ENCODE data around the gene INSIG2.

The INSIG2 gene

DNA sequence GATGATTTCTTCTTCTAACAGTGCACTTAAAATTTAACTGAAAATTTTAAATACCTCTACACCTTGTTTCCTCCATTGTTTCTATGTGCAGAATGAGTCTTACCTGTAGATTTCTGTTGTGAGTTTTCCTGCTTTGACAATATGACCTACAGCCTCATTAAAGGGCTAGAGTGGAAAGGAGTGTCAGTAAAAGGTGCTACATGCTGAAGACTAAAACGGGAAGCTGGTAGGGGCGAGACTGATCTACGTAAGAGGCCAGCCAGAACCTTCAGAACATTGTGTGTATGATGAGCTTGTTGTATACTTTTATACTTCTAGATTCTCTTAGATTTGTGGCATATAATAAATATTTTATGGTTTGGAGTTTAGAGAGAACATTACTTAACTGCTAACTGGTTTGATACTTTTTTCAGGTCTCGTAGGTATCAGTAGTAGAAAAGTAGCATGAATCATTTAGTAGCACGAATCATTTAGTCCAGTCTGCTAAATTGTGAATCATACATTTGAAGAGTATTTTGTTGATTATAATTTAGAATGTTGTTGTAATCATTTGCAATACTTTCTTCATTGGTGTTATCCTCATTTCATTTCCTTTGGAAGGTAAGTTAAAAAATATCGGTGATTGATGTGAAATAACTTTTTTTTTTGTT lies 14.3 kb downstream of the INSIG2 start:
- no peak for DNase-seq

DNA sequence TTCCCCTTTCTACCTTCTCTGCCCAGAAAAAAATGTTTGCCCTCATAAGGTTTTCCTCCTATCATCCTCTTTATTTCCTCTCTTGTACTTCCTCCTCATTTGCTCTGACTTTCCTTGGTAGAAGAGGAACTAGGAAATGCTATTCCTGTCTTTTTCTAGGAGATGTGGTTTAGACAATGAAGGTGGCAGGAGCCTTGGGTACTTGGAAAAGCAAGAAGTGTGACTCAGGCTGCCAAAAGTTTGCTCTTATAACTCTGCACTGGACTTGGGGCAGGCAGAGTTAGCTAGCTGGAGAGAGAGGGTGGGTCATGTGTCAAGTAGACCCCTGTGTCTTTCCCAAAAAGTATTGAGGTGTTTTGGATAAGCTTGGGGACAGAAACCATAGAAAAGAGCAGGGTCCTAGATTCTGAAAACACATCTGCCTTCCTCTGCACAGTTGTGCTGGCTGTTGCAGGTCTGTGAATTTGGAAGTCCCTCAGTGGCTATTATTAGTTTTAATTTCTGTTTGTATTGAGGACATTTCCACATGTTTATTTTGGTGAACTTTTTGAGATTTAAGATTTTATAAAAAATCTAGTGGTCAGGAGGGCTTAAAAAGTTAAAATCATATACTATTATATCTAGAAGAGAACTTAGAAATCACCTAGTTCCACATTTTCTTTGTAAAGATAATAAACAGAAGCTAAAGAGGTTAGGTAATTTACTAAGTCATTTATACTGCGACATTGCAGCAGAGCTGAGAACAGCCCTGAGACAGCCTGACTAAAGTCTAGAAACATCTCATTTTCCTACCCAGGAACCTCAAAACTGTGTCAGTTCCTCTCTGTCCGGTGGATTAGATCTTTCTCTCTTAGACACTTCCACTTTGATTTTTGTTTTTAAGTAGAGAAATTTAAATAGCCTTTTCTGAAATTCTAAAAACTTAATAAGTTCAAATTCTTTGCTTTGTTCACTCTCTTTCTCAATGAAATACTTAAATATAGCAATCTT lies 16.0 kb downstream of the INSIG2 start:
- no peak for DNase-seq

DNA sequence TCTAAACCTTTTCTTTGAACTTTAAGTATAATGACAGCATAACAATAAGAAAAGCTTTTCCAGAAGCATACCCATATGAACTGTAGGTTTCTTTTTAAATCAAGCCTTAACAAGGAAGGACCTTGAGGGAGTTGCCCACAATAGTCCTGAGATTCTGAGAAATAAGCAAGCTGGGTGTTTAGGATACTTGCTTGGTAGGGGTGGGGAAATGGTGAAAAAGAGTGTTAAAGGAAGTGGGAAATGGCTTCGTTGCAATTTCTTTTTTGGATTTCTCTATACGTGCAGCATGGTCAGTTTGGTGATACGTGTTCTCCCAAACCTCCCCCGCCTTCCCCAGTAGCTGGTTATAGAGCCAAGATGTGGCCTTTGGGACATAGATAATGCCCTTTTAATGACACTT lies 17.2 kb downstream of the INSIG2 start:
- no peak for DNase-seq

DNA sequence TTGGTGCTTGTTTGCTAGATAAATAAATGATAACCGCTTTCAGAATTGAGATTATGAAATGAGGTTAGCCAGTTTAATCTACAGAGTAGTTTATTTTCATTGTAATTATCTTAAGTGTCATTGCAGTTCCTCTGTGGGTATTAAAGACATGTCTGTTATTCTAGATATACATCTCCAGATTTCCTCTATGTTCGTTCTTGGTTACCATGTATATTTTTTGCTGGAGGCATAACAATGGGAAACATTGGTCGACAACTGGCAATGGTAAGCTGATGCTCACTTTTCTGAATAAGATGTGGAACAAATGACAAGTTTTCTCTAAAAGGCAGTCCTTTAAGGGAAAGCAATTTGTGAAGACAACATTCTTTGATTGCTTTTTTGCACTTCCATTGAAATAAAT lies 18.7 kb downstream of the INSIG2 start:
- no peak for DNase-seq

DNA sequence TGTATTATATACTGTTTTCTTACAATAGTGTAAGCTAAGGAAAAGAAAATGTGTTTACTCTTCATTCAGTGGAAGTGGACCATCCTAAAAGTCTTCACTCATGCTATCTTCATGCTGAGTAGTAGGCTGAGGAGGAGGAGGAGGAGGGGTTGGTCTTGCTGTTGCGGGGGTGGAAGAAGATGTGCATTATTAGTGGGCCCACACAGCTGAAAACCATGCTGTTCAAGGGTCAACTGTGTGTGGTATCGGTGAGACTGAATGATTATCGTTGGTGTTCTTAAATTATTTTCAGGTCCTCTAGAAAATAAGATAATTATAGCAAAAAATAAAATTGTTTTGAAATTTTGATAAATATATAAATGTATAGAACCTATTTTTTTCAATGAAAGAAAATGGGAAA lies 22.0 kb downstream of the INSIG2 start:
- no peak for DNase-seq

DNA sequence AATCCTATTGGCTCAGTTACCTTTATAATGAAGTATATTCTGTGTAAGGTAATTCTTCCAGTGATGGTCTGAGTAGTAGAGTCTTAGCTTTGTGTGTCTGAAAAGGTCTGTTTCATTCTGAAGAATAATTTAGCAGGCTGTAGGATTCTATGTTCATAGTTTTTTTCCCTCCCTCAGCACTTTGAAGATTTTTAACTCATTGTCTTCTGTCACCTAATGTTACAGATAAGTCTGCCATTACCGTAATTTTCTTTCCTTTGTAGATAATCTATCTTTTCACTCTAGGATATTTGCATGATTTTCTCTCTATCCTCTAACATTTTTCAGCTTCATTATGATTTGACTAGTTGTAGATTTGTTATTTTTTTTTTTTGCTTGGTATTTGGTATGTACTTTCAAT lies 22.7 kb downstream of the INSIG2 start:
- DNase-seq = no peak

DNA sequence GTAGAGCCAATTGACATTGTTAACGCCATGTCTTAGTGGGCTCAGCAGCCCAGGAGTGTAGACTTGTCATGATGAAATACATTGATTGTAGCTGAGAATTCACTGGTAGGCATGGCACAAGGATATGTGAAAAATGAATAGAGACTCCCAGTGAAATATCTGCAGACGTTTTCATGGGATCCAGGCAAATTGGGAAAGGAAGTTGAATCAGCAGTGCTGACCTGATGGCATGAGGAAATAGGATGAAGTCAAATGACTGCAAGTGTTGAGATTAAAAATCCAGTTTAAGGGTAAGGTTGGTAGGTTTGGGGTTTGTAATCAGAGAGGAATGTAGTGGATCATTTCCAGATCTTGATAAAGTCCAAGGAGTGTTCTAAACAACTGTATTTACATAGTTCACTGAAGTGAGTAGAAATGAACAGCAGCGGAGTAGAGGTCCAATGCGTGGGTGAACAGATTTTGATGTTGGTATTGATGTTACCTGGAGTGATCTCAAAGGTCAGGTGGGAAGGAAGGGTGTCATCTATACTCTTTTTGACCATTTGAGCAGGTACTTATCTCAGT lies 24.6 kb downstream of the INSIG2 start:
- DNase-seq = no peak

DNA sequence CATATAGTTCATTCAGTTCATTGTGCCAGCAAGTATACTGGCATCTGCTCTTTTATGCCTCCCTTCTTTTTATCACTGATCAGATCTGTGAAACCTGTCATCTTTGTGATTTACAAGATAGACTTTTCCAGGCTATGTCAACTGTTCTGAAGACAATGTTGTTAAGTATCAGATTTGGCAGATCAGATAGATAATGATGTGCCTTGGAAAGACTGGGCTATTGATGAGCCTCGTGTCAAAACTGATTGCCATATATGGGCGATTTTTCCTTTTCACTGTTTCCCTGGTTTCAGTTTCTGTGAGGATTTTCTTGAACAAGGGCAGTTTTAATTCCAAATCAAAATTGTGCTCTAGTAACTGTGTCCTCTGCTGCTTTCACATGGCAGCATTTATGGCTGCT lies 26.6 kb downstream of the INSIG2 start:
- DNase-seq = no peak

DNA sequence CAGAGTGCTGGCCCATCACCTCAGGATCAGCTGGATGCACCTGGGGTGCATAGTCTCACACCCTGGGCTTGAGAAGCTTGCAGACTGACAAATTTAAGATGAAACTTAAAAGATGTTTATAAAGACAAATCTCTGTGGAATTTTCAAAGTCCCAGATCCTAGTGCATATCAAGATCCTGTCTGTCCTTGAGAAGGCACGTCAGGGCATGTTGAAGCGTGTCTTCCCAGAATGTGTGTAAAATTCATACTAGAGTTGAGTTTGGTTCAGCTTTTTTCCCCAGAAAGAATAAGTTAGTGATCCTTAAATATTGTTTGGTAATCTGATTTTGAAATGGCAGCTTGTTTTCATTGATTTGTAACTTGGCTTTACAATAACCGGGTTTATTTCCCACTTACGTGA lies 27.5 kb downstream of the INSIG2 start:
- no peak for DNase-seq

DNA sequence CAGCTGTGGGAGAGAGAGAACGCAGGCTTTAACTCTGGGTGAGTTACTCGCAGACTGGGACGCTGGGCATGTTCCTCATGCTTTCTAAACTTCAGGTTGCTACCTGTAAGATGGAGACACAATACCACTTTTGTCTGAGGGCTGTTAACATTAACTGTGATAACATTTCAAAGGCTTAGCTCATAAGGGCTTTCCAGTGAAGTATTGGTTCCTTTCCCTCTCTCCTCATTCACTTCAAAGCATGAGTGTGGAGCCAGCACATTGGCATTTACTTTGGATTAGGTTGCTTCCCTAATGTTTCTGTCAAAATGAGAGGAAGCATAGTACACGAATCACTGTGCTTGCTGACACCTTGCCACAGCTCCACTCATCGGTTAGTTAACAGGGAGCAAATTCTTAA lies 30.2 kb downstream of the INSIG2 start:
- DNase-seq = no peak

DNA sequence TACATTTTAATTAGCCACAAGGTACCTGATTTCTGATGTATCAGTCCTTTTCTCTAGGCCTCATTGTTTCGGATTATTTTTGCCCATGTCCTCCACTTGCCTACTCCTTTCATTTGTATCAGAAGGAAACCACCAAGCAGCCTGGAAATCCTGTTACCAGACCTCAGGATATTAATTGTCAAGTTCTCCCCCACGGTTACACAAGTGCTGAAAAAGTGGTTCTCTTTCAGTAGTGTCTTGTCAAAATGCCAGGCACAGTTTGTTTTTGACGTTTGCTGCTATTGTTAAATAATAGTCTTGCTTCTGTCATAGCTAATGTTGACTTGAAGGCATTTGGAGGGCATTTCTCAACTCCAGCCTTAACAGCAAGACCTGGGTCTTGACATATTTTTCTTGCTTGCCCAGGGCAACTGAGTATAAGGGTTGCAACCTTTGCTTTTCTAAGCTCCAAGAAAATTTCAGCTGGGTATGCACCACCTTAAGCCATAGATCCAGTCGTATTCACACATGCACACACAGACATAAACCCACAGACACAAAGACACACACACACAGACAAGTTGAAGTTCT lies 31.0 kb downstream of the INSIG2 start:
- DNase-seq = no peak

DNA sequence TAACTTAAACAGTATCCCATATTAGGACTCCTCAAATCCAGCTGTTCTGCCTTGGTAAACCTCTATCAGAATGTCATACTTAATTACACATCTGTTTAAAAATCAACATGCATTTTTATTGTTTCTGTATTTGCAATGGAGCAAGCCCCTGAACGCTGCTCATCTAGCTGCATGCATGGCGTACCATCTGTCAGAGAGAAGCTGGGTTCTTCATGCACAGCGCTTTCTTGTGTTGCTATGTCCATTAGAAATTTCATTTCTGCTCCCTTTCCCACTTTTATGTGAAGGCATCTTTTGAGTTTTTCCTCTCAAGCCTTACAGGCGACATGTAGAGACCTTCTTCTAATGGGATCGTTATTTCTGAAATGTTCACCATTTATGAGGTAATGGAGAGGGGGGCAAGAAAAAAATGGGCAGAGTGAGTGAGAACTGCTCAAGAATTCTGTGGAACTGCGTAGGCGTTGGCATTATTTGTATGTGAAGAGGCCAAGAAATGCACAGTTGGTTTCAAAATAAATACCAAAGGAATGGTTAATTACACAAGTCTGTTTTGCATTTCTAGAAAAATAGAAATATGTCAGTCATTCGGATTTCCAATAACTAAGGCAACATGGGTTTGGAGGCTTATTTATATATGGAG lies 31.6 kb downstream of the INSIG2 start:
- DNase-seq = no peak

DNA sequence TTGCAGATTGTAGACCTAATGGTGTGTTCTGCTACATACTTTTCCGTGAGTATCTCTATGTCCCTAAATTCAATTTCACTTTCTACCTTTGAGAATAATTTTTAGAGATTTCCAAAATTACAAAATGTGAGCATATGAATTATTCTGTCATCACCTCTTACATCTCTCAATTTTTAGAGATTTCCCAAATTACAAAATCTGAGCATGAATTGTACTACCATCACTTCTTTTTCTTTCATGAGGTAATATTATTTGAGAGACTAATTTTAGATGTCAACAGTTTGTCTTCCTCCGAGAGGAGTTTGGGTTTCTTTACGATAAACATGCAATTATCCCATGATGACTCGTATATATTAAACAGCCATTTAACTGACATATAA lies 32.1 kb downstream of the INSIG2 start:
- no peak for DNase-seq

DNA sequence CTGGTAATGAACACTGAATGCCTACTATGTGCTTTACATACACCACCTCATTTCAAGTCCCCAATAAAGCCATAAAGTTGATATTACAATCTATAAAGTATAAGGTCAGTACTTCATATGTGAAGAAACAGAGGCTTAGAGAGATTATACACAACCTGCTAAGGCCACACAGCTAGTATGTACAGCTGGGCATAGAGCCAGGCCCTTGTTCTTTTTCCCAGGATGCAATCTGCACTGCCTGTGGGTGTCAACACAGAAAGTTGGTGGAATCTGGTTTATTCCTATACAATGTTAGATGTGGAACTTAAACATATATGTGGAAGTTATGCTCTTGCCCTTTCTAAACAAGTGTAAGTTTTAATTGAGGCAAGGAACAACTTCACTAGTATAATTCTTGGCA lies 32.8 kb downstream of the INSIG2 start:
- DNase-seq = no peak

DNA sequence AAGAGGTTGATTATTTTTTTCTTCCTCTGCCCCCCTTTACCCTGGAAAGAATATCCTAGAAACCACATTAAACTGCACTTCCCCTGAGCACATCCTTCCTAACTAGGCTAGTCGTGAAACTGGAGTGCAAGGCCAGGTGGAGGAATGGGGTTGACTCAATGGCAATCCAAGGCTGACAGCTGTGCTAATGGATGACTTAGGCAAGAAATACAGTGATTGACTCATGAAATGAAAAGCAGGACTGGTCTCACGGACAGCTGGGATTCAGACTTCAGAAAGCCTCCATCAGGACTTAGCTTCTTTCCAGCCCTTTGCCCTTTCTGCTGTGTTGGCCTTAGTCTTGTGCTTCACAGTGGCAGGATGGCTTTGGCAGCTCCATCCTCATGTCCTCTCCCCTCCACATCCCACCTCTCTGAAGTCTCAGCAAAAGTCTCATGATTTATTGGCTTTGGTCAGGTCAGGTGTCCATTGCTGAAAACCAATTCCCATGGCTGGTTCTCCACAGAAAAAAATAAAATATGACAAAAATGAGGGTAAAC lies 33.8 kb downstream of the INSIG2 start:
- no peak for DNase-seq

DNA sequence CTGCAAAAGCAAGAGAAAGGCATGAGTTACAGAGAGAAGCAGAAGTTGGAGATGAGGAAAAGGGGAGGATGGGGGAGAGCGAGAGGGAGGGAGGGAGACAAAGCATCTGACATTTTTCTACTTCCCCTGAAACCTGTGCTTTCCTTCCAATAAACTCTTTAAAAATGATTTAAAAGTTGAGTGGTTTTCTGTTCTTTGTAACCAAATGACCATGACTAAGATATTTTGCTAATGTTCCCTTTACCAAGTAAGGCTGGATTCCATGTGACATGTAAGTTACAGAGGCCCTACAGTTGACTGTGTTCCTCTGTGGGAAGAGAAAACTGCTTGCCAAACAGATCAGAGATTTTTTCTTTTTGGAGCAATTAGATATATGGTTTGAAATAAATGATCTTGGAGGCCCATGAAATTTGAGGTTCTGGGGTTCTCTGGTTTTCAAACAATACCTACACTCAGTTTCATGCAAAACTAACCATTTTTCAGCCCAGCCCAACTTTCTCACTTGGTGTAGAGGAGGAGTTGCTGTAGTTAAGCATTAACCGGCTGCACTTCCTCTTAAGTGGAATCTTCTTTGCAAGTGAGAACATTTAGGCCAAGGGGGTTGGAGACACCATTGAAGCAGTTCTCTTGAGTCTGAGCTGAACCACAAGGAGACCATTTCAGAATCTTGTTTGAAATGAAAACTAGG lies 34.5 kb downstream of the INSIG2 start:
- DNase-seq = no peak

DNA sequence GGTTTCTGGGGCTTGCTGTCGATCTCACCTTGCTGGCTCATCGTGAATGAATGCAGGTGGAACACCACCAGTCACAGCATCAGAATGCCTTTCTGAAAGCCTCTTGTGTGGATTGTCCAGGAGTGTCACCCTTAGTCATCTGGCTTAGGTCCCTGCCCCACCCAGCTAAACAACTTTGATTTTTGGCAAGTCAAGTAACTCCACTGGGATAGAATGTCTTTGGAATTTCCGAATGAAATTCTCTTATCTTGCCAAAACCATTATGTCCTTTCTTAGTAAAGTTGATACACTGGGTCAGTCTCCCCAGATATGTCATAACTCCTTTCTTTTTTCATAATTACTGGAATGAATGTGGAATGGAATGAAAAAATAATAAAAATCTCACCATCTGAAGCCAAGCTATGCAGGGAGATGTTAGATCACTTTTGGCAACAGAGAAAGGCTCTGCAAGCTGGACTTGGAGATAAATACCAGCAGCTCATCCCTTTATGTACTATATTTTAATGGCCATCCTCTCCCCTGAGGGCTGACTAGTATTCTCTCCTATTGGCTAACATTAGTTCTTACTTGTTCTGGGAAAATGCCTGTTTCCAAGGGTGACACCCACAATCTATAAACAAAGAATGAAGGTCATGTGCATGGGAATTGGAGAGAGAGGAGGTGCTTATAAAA lies 35.4 kb downstream of the INSIG2 start:
- no peak for DNase-seq

DNA sequence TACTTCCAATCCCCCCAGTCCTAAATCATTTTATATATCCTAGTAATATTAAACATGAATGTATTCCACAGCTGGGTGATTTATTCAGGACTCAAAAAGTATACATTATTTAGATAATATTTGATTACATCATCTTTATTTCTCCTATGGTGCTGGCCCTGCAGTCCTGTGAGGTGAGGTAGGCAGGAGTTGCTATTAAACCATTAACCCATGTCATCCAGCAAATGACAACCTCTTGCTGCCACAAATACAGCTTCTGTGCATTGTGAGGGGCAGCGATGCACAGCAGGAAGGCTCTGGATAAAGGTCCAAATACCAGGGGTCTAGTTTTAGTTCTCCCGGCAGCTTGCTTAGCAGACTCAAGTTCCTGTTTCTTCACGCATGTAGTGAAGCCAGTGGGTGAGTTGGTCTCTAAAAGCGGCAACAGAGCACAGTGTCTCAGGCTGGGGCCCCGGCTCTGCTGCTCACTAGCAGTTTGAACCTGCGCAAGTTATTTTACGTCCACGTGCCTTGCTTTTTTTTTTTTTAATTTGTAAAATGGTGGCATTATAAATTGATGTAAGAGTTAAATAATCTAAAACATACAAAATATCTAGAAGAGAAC lies 36.1 kb downstream of the INSIG2 start:
- no peak for DNase-seq

DNA sequence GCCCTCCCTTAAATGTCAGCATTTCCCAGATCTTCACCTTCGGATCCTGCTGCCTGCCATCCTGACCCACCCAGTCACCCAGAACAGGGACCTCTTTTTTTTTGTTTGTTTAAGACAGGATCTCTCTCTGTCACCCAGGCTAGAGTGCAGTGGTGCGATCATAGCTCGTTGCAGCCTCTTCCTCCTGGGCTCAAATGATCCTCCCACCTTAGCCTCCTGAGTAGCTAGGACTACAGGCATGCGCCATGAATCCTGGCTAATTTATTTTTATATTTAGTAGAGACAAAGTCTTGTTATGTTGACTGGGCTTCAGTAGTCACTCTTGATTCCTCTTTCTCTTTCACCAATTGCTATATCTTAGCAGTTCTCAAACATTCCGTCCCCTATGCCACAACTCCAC lies 39.0 kb downstream of the INSIG2 start:
- DNase-seq = no peak

DNA sequence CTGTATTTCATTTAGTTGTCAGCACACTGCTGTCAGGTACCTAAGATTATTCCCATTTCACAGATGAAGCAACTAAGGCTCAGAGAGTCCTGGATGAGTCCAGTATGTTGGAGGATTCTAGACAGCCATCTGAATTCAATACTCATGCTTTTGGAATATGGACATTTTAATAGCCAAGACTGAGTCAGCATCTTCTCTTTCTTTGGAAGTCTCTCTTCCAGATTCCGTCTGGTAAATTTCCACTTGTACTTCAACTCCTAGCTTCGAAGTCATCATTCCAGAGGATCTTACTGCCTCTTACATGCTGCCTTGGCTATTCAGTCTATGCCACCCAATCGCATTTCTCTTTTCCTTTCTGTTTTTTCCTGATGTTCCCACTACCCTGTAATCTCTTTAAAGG lies 40.6 kb downstream of the INSIG2 start:
- no peak for DNase-seq

DNA sequence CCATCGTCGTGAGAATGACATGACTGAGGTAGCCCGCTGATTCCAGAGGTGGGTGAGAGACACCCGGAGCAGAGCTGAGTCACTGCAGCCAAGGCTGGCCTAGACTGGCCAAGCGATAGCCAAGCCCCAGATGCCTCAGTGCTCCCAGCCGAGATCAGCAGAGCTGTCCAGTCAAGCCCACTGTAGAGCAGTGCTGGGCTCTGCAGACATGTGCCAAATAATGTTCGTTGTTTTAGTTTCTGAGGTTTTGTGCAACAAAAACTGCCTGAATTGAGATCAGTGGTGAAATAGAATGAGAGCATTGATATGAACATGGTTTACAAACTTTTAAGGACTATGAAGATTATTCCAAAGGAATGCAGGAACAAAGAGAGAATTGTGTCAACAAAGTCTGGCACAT lies 42.1 kb downstream of the INSIG2 start:
- no peak for DNase-seq
